Prostate gland (tissue), 1 donor: ENCODE data around the gene UQCC3.

Source experiments
- POLR2A ChIP-seq: fragments of 450-650 bp; IDR thresholded peaks from one replicate; pipeline ENCODE4 v1.6.1; 2016; ENCODE audit warnings: antibody characterized with exemption, mild to moderate bottlenecking
- POLR2AphosphoS5 ChIP-seq: sonication (generic); formaldehyde crosslinking; IDR thresholded peaks from one replicate; pipeline ENCODE4 v1.6.1; 2017; ENCODE audit warnings: antibody characterized with exemption

- no peak for TF ChIP-seq POLR2AphosphoS5
- no peak for TF ChIP-seq POLR2A
Measured at GRCh38 chr11:62648967-62649364, 22.5 kb upstream of the UQCC3 start.
